Measurements from ENCODE around the gene PHF19.

Gene PHF19

DNA sequence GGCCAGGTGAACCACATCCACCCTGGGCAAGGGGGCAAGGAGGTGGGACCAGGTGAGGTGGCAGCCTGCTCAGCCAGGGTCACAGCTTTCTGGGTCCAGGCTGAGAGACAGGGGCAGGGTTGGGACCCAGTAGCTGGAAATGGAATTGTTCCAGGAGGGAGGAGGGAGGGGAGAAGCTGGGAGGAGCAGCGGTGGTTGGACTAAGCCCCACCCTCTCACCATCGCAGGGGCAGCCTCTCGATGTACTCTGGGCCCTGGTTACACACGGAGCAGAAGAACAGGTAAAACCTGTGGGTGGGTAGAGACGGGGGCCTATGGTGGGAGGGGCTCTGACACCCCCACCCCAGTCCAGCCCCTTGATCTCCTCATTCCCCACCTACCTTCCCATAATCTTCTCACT lies 11.2 kb downstream of the PHF19 start:
- Histone ChIP-seq H3K27ac (no peak overlapping the region), H3K4me3 (IDR thresholded peaks at IDR 0.05; ENCODE audit: insufficient read depth, low read depth, low read length) (no peak overlapping the region), H3K36me3 (ENCODE audit: insufficient read depth) (no peaks in the 10 kb centered on the region), H3K4me2 (no peak overlapping the region), H3K27me3 (ENCODE audit: insufficient read depth, low read depth) (no peaks in the 10 kb centered on the region), H3K9ac (no peak overlapping the region), H4K20me1 (ENCODE audit: insufficient read depth) (no peaks in the 10 kb centered on the region), H3K79me2 (ENCODE audit: insufficient read depth, low read depth) (no peaks in the 10 kb centered on the region), H2AFZ (ENCODE audit: low read depth) (no peak overlapping the region), H3K4me1 (ENCODE audit: low read depth, poor library complexity, severe bottlenecking) (peaks cover 23% of the 10 kb centered on the region)
- TF ChIP-seq, protein P1, sequence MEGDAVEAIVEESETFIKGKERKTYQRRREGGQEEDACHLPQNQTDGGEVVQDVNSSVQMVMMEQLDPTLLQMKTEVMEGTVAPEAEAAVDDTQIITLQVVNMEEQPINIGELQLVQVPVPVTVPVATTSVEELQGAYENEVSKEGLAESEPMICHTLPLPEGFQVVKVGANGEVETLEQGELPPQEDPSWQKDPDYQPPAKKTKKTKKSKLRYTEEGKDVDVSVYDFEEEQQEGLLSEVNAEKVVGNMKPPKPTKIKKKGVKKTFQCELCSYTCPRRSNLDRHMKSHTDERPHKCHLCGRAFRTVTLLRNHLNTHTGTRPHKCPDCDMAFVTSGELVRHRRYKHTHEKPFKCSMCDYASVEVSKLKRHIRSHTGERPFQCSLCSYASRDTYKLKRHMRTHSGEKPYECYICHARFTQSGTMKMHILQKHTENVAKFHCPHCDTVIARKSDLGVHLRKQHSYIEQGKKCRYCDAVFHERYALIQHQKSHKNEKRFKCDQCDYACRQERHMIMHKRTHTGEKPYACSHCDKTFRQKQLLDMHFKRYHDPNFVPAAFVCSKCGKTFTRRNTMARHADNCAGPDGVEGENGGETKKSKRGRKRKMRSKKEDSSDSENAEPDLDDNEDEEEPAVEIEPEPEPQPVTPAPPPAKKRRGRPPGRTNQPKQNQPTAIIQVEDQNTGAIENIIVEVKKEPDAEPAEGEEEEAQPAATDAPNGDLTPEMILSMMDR (conservative IDR thresholded peaks at IDR 0.05; ENCODE audit: low read depth, low read length) = no peak

DNA sequence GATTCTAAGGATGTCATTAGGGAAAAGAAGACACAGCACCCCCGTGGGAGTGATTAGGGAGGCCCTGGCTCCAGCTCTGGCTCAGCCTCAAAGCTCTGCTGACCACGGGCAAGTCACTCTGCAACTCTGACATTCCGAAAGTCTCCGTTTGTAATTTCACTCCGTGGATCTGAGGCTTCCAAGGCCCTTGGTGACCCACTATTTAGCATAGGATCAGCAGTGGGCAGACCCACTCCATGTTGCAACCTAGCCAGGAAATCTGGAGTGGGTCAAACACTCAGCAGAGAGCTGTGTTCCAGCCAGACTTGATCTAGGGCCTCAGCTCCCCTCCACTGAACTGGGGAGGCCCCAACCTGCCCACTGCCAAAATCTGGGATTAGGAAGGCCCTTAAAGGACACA lies 11.8 kb downstream of the PHF19 start:
- H2AFZ ChIP-seq (ENCODE audit: low read depth) = no peak overlapping the region
- TF ChIP-seq, protein P1 (conservative IDR thresholded peaks at IDR 0.05; ENCODE audit: low read depth, low read length) = no peak

DNA sequence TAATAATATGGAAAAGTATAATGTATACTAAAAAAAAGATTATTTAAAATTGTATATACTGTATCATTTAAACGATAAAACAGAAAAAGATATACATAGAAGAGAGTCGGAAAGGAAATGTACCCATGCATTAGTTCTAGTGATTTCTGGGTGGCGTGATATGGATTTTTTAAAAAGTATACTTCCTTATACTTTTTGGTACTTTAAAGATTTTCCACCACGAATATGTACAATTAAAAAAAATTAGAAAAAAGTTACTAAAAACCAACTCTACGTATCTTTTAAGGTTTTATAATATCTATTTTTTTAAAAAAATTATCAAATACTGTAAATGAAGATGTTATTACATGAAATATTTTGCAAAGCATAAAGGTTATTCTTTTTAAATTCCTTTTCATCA lies 12.3 kb downstream of the PHF19 start:
- TF ChIP-seq, protein P1 (conservative IDR thresholded peaks at IDR 0.05; ENCODE audit: low read depth, low read length) = no peak
- no peak overlapping the region for H2AFZ ChIP-seq (ENCODE audit: low read depth)
- H3K9ac ChIP-seq = no peak overlapping the region
- H3K79me2 ChIP-seq (ENCODE audit: insufficient read depth, low read depth) = no peaks in the 10 kb centered on the region
- no peak overlapping the region for H3K4me3 ChIP-seq (IDR thresholded peaks at IDR 0.05; ENCODE audit: insufficient read depth, low read depth, low read length)
- peaks cover 19% of the 10 kb centered on the region for H3K4me1 ChIP-seq (ENCODE audit: low read depth, poor library complexity, severe bottlenecking)
- H3K27me3 ChIP-seq (ENCODE audit: insufficient read depth, low read depth) = no peaks in the 10 kb centered on the region
- H3K36me3 ChIP-seq (ENCODE audit: insufficient read depth) = no peaks in the 10 kb centered on the region
- H4K20me1 ChIP-seq (ENCODE audit: insufficient read depth) = no peaks in the 10 kb centered on the region
- no peak overlapping the region for H3K4me2 ChIP-seq
- no peak overlapping the region for H3K27ac ChIP-seq

More for the DNA sequence above, 11.8 kb downstream of the PHF19 start:
- Histone ChIP-seq H3K79me2 (ENCODE audit: insufficient read depth, low read depth) (no peaks in the 10 kb centered on the region), H3K9ac (no peak overlapping the region), H4K20me1 (ENCODE audit: insufficient read depth) (no peaks in the 10 kb centered on the region), H3K4me3 (IDR thresholded peaks at IDR 0.05; ENCODE audit: insufficient read depth, low read depth, low read length) (no peak overlapping the region), H3K4me1 (ENCODE audit: low read depth, poor library complexity, severe bottlenecking) (peaks cover 22% of the 10 kb centered on the region), H3K27me3 (ENCODE audit: insufficient read depth, low read depth) (no peaks in the 10 kb centered on the region), H3K4me2 (no peak overlapping the region), H3K36me3 (ENCODE audit: insufficient read depth) (no peaks in the 10 kb centered on the region), H3K27ac (no peak overlapping the region)

DNA sequence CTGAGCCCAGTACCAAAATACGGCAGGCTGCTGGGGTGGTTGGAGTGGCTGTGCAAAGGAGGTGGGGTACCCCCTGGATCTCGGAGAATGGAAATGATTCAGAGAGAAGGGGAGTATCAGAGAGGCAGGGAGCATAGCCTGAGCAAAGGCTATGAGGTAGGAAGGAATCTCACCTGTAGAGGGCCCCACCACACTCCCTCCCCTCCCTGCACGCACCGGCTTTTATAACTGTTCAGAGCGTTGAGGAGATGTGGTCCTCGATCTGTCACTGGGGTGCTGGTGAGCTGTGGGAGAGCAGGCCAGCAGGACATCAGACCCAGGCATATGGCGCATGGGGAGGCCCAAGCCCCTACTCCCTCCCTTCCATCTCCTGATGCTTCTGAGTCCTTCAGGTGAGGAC lies 13.2 kb downstream of the PHF19 start:
- Histone ChIP-seq H3K9ac (no peak overlapping the region), H3K79me2 (ENCODE audit: insufficient read depth, low read depth) (no peaks in the 10 kb centered on the region), H3K4me2 (no peak overlapping the region), H3K27me3 (ENCODE audit: insufficient read depth, low read depth) (no peaks in the 10 kb centered on the region), H3K4me3 (IDR thresholded peaks at IDR 0.05; ENCODE audit: insufficient read depth, low read depth, low read length) (no peak overlapping the region), H3K4me1 (ENCODE audit: low read depth, poor library complexity, severe bottlenecking) (peaks cover 11% of the 10 kb centered on the region), H3K27ac (no peak overlapping the region), H4K20me1 (ENCODE audit: insufficient read depth) (no peaks in the 10 kb centered on the region), H3K36me3 (ENCODE audit: insufficient read depth) (no peaks in the 10 kb centered on the region), H2AFZ (ENCODE audit: low read depth) (no peak overlapping the region)
- TF ChIP-seq, protein P1 (conservative IDR thresholded peaks at IDR 0.05; ENCODE audit: low read depth, low read length) = no peak

All from KMS-11 (cell line).